GM21737 (cell line): Measurements from ENCODE around the gene OLFM1.
"Not testable (repeated sequence)": the region's sequence is repeated elsewhere in the genome, so short reads cannot be mapped to it uniquely, and the experiment has no call there.

Experiments
- ATAC-seq: cut with Tn5 transposase; IDR thresholded peaks from one replicate; pipeline ENCODE4 v1.9.1; 2021; ENCODE audit warnings: mild to moderate bottlenecking, moderate library complexity; ENCODE audit not compliant: unreplicated experiment

OLFM1 gene

DNA sequence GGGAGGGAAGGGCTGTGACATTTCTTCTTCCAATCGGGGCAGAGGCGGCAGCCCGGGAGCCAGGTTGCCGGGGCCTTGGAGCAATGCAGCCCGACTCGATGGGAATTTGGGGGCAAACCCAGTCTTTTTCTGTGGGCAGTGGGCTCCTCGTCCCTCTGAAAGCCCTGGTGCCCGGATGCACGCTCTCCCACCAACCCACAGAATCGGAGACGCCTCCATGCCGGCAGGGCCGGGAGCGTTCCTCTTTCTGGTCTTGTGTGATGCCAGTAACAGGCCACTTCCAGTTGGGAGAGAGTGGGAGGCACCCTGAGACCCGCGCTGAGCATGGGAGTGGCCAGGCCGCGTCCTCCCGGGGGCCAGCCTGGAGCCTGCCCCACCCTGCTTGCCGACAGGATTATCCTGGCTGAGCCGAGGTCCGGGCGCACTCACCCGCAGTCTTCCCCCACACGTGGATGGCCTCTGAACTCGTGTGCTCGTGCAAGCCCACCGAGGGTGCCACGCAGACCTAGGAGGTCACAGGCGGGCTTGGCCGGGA is 17.8 kb downstream of the OLFM1 start:
- no peak for ATAC-seq

DNA sequence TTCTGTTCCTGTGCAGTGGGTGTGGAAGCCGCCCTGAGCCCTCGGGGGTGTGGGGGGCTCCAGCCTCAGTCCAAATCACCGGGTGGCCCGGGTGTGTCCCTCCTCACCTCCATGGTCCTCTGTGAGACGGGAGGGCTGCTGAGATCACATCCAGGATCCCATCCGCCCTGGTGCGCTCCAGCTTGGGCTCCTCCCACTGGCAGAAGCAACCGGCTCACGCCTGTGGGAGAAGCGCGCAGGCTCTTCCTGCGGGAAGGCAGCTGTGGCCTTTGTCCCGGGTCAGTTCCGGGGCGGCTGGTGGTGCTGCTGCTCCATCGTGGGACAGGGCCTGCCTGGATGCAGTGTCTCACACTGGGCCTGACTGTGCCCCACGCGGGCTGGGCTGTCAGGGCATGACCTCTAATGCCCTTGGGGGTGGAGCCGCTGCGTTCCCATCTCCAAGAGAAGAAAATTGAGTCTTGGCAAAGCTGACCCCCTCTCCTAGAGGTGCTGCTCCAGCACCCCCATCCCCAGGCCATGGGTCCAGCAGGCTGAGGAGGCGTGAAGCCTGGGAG is 18.5 kb downstream of the OLFM1 start:
- no peak for ATAC-seq

DNA sequence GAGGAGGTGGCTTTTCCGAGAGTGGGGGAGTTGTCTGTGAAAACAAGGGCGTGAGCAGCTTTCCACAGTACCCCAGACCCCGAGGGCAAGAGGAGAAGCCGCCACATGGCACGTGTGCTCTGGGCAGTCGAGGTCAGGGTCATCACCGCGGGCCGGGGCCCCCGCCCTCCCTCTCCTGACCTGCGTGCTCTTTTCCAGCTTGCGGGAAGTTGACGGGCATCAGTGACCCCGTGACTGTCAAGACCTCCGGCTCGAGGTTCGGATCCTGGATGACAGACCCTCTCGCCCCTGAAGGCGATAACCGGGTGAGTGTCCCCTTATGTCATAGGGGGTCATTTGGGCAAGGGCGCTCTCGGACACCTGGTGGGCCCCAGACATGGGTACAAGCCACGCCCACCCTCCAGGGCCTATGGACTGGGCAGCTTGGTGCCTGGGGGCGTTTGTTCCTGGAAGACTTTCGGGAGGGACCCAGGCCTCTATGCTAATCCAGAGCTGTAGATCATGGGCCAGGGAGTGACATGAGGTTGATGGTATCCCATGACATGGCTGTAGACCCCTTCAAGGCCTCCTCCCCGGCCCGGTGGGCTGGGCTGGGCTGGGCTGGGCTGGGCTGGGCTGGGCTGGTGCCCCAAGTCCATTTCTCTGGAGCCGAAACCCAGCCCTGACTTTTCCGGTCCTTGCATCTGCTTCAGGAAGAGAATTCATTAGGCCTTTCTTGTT is 19.2 kb downstream of the OLFM1 start:
- ATAC-seq, result no peak

DNA sequence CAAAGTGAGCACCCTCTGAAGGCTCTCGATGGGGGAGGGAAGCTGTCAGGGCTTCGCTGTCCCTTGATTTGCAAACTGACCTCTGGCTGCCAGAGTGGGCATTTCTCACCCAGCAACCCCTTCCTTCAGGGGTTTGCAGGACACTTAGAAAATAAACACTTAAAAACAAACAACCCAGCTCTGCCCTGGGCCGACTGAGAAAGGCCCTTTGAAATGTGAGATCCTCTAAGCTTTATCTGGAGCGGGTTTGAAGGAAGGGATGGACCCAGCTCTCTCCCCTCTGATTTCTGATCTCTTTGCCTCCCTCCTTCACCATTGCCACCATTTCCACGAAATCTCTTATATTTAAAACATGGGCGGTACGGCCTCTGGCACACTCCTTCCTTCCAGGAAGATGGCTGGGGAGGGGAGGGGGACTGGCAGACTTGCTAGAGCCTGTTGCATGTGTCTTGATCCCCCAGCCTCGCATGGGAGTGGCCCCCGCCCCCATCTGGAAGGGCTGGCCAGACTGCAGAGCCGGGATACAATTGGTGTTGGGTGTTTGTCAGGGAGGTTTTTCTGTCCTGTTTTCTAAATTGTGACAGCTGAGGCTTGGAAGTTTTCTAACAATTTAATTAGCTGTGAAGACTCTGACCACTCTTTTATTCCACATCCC is 20.2 kb downstream of the OLFM1 start:
- ATAC-seq, result no peak

DNA sequence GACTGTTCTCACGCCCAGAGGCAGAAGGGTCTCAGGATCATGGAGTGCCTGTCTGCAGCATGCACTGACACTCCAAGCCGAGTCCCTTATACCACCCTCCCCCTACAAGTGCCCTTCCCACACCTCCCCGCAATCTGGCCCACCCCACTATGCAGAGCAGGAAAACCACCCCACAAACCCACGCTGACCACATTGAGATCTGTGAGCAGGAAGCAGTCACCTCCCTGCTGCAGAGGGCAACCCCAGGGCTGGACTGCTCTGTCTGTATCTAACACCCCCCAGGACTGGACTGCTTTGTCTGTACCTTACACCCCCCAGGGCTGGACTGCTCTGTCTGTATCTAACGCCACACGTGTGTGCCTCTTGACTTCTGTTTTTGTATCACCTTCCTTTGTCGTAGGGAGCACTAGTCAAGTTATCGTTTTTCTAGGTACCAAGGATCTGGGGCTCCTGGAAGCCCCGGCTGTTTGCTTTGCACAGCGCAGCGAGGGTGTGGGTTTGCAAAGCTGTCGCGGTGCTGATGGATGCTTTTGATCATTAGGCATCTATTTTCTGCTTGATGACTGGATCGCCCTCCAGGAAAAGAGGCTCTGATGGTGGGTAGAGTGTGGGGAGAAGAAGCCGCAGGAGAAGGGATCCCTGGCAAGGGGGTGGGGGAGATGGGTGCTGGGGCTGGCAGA is 21.5 kb downstream of the OLFM1 start:
- no peak for ATAC-seq

DNA sequence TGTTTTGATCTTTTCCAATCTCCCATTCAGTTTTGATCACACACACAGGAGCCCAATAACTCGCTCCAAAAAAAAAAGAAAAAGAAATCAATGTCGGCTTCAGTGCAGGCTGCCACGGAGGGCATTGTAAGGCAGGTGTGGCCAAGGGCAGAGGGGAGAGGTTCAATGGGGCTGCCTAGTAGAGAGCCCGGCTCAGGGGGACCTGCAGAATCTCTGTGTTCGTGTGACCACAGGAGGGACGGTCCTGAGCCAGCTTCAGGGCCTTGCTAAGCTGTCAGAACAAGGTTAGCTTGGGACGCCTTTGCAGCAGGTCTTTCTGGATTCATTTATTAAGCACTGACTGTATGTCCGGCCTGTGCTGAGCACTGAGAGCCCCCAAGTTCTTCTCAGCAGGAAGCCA is 22.2 kb downstream of the OLFM1 start:
- no peak for ATAC-seq

DNA sequence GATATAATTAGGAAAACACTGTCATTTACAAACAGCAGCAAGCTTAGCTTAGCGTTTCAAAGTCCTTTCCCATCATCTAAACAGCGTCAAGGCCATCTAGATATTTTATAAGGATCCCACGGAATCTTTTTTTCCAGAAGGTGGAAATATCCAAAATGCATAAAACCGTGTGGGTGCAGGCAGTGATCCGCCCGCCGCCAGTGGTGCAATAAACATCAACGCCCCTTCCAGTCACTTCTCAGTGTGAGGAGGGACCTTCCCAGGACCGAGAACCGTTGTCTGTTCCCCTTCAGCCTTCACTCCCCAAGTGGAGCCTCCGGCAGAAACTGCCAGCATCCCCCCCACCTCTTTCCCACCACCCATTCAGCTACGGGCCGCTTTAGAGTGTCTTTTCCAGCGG is 22.9 kb downstream of the OLFM1 start:
- ATAC-seq, result no peak

DNA sequence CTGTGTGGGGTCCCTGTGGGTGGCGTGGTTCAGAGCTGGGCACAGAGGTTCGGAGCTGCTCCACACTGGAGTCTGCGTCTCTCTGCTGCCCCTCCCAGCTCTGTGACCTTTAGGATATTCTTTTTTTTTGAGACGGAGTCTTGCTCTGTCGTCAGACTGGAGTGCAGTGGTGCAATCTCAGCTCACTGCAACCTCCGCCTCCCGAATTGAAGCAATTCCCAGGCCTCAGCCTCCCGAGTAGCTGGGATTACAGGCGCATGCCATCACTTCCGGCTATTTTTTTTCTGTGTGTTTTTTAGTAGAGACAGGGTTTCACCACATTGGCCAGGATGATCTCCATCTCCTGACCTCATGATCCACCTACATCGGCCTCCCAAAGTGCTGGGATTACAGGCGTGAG is 24.1 kb downstream of the OLFM1 start:
- not testable (repeated sequence) for ATAC-seq

DNA sequence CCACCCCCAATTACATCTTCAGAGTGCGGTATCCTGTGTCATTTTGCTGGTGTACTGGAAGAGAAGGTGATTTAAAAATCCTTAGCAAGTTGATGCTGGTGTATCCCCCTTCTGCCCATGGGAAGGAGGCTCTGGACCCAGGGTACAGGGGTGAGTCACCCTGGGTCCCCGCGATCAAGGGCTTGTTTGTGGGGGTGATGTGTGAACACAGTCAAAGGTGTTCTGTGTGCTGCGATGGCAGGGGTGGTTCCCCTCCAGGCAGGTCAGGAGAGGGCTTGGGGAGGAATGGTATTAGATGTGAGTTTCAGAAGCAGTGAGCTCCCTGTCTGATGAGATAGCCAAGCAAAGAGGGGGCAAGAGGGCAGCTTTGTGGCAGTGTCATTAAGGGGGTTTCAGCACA is 28.9 kb downstream of the OLFM1 start:
- ATAC-seq, result no peak

DNA sequence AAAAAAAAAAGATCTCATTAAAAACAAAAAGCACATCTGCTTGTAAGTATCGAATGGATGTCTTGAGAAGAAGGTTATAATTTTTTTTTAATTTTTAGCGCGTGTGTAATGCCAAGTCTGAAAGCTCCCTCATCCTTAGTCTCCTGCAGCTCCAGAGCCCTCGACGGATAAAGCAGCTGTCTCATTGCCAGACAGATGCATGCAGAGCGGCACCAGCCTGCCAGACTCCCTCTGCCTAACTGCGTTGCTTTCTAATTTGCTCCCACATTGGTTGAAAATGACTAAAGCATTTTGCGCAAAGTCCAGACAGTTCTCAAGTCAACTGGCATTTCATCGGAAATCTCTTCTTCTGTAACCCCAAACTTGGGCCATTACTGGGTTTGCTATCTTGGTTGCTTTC is 29.4 kb downstream of the OLFM1 start:
- no peak for ATAC-seq

DNA sequence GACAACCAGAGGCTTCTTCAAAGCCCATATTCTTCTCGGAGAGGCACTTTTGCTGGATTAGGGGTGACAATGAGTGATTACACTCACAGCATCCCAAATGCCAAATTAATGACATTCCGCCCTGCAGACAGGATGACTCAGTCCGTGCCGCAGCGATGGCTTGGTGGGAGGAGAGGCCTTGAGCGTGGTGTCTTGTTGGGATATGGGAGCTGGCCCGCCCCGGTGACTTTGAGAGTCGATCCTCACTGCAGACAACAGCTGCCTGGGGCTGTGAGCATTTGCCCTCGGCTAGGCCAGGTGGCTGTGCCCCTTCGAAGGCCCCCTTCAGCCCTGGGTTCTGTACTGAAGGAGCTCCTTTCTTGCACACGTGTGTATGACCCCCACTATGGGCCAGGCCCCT is 29.8 kb downstream of the OLFM1 start:
- ATAC-seq, result no peak

DNA sequence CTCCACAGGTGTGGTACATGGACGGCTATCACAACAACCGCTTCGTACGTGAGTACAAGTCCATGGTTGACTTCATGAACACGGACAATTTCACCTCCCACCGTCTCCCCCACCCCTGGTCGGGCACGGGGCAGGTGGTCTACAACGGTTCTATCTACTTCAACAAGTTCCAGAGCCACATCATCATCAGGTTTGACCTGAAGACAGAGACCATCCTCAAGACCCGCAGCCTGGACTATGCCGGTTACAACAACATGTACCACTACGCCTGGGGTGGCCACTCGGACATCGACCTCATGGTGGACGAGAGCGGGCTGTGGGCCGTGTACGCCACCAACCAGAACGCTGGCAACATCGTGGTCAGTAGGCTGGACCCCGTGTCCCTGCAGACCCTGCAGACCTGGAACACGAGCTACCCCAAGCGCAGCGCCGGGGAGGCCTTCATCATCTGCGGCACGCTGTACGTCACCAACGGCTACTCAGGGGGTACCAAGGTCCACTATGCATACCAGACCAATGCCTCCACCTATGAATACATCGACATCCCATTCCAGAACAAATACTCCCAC is 32.1 kb downstream of the OLFM1 start:
- ATAC-seq, result no peak

DNA sequence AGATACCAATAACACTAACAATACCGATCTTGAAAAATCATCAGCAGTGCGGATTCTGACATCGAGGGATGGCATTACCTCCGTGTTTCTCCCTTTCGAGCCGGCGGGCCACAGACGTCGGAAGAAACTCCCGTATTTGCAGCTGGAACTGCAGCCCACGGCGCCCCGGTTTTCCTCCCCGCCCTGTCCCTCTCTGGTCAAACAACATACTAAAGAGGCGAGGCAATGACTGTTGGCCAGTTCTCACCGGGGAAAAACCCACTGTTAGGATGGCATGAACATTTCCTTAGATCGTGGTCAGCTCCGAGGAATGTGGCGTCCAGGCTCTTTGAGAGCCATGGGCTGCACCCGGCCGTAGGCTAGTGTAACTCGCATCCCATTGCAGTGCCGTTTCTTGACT is 32.8 kb downstream of the OLFM1 start:
- ATAC-seq, result no peak

DNA sequence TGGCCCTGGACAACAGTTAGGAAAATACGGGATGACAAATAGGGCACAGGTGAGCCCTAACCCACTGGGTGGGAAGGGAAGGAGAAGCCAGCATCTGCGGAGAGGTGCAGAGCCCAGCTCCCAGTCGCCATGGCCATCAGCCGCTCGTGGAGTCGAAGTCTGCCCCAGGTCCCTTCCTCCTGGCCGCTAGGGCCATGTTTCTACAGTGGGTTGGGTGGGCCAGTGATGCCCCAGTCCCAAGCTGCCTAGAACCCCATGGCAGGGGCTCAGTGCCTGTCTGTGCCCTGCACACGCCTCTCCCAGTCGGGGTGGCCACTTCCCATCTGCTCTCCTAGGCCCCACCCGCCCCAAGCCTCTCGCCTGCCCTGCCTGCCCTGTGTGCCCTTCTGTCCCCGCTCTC is 34.8 kb downstream of the OLFM1 start:
- no peak for ATAC-seq

DNA sequence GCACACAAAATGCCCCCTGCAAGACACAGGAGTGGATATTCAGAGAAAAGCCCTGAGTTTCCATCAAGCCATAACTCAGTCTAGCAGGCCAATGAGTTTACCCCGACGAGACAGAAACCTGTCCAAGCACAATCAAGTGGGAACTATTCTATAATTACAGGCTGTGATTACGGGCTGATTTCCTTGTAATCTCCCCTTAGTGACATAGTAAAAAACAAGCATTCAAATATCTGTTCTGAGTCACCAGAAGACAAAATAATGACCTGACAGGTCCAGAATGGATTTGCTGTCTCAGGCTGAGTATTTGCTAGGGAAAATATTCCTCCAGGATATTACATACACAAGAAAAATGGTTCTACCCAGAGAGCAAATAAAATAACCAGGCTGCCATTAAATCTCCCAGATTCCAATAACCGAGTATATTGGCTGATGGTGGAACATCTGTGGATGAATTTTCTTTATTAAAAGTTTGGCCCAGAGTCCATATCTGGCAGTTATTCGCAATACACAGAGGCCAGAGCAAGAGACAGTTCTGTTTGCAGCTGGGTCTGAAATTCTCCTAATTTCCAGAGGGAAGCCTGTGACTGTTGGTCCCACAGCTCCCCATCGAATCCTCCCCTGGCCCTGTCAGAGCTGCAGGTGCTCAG is 35.8 kb downstream of the OLFM1 start:
- no peak for ATAC-seq

DNA sequence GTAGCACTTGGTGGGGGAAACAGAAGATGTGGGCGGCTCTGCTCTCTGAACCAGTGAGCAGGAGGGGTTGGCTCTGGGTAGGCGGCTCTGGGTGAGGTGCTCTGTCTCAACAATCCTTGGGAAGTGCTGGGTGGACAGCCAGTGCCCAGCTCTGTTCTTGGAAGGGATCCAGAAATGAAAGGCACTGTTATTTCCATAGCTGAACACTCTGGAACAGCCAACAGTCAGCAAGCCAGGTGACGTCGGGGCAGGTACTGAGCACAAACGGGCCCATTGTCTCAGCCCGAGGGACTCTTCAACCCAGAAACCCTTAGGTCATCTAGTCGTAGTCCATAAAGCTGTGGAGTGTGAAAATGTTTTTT is 36.3 kb downstream of the OLFM1 start:
- no peak for ATAC-seq

DNA sequence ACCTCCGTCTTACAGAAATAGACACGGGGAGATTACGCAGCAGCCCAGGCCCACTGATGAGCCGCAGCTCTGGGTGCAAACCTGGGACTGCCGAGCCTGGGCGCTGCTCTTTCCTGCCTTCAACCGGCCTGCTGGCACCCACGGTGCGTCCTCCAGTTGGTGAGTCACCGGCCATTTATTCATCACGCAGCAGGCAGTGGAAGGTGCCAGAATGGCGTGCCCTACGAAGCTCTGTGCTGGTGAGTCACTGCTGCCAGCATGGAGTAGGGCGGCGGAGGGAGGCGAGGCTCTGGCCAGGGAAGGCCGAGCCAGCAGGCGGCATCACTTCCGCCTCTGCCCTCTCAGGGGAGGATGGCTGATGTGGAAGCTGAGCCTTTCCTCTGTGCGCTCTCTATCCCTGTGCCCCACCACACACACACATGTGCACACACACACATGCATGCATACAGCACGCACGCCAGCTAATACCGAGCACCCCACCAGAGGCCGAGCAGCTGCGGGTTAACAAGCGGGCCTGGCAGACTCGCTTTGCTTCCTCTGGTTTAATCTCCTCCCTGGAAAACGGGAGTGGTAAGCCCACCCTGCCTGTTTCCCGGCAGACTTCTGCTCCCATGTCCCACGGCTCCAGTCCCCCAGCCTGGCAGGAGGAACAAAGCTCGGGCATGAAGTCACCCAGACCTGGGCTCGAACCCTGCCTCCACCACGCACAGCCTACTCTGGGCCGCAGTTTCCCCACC is 39.2 kb downstream of the OLFM1 start:
- no peak for ATAC-seq

DNA sequence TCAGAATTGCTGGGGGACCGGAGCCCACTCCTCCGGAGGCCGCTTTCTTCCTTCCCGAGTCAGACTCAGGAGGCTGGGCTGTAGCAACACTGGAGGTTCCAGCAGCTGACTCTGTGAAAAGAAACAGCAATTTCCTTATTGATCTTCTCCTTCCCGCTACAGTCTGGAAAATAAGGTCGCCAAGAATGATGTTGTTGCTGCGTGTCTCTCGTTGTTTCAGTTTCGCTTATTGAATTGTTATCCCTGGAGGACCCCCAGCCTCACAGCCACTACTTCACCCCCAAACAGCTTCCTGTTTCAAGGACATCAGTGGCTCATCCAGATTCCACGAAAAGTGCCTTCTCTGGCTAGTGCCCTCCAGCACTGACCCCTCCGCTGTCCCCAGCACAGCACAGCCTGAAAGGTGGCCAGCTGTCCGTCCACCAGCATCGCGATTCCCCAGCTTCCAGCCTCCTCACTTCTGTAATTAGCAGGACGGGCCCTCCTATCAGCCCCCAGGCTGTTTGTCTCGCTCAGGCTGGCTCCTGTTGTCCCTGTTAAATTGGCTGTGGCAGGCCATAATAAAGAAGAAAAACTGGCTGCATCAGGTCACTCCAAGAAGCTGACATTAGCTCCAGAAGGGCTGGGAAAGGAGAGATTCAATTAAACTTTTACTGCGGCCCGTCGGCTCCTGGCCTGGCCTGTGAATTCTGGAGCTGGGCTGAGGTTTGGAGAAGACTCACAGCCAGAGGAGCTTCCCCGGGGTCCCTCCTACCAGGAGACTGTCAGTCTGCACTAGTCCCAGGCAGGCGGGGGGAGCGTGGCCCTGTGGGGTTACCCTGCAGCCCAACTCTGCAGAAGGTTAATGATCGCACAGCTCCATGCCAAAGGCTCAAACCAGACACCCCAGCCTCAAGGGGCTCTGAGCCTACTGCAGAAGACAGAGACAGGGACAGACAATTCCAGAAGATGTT is 40.5 kb downstream of the OLFM1 start:
- no peak for ATAC-seq

DNA sequence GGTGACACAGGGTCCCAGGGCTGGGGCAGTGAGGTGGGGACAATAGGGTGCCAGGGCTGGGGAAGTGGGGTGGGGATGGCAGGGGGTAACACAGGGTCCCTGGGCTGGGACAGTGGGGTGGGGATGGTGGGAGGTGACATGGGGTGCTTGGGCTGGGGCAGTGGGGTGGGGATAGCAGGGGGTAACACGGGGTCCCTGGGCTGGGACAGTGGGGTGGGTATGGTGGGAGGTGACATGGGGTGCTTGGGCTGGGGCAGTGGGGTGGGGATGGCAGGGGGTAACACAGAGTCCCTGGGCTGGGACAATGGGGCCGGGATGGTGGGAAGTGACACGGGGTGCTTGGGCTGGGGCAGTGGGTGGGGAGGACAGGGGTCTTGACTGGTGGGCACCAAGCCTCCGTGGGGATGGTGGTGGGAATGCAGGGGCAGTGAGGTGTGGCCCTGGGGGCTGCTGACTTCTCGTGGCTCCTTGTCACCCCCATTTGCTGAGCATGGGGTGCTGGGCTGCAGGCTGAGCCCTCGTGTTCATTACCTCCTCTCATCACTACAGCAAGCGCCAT is 41.7 kb downstream of the OLFM1 start:
- no peak for ATAC-seq
